K562 (cell line): ENCODE measurements around the gene ZNF148. TPM values are rescaled to one million over a fixed set of nuclear protein-coding genes. Genes with fewer than 3 reads are reported as not detected.

Experiments used
- ATAC-seq: fragments of 200-7000 bp; cut with Tn5 transposase; 3 replicates; pipeline ENCODE4 v1.9.1; 2020; ENCODE audit warnings: moderate library complexity
- BruUV-seq: library from RNA; stranded (reverse); fragments of 400-500 nt; replicated peaks from 2 replicates; lab custom pipeline; 2021; lab: Mats Ljungman, UMichigan
- CTCF ChIA-PET: fragments of 300-600 bp; formaldehyde crosslinking; extraction: SDS; loops from one replicate; lab custom pipeline; 2021; ENCODE audit warnings: low intra/inter-chr PET ratio; lab: Yijun Ruan, JAX
- POLR2A ChIA-PET: fragments of 300-600, 350-650 bp; sonication (Branson Sonifier 250); formaldehyde crosslinking; extraction: SDS; loops from one replicate; lab custom pipeline; 2021; ENCODE audit warnings: antibody characterized with exemption, inconsistent platforms; lab: Yijun Ruan, JAX
- DNase-seq, 4 experiments: peaks; one replicate each; pipeline versions ENCODE4 v3.0.0 to v3.0.0-alpha.2; 2011 to 2018; ENCODE audit warnings: low spot score in 3 of 4, mixed read lengths in 3 of 4; ENCODE audit errors: extremely low read depth in 1 of 4
- FAIRE-seq: peaks from 2 replicates; lab custom pipeline; 2011; peaks lifted over from hg19 to GRCh38; lab: Jason Lieb, UNC
- H2AFZ ChIP-seq: 2 replicates; pipeline ENCODE4 v1.6.0; 2011; ENCODE audit warnings: low read depth, low read length, control low read depth, inconsistent platforms
- H3K27ac ChIP-seq: fragments of 200-600 bp; 3 replicates; pipeline ENCODE4 v1.8.0; 2011; ENCODE audit warnings: low read depth, mild to moderate bottlenecking, control low read depth, inconsistent platforms, low read length, moderate library complexity, mixed read lengths; ENCODE audit errors: extremely low read depth
- H3K27me3 ChIP-seq, 2 experiments: fragments of 300-600 bp in 1 of 2; 2 replicates in 1 of 2; 3 replicates in 1 of 2; pipeline versions ENCODE4 v1.6.0 to v1.8.0; 2011; ENCODE audit warnings: inconsistent platforms in 2 of 2, low read length in 2 of 2, mild to moderate bottlenecking in 1 of 2, mixed read lengths in 1 of 2, moderate library complexity in 1 of 2; ENCODE audit not compliant: control insufficient read depth in 2 of 2, insufficient read depth in 2 of 2
- H3K36me3 ChIP-seq: fragments of 300-600 bp; 3 replicates; pipeline ENCODE4 v1.8.0; 2011; ENCODE audit warnings: mild to moderate bottlenecking, low read length, inconsistent platforms; ENCODE audit not compliant: control insufficient read depth, insufficient read depth
- H3K4me1 ChIP-seq, 2 experiments: fragments of 200-600 bp in 1 of 2; replicated peaks in 1 of 2; 2 replicates in 1 of 2; 3 replicates in 1 of 2; pipeline versions ENCODE4 v1.5.1 to v1.8.0; 2011; ENCODE audit warnings: inconsistent platforms in 2 of 2, low read length in 2 of 2, mild to moderate bottlenecking in 1 of 2, mixed read lengths in 1 of 2, moderate library complexity in 1 of 2; ENCODE audit not compliant: control insufficient read depth in 2 of 2, insufficient read depth in 2 of 2
- H3K4me2 ChIP-seq: 2 replicates; pipeline ENCODE4 v1.6.1; 2011; ENCODE audit warnings: low read length, control low read depth, inconsistent platforms, mixed read lengths; ENCODE audit not compliant: insufficient read depth
- H3K4me3 ChIP-seq: fragments of 200-600 bp; sonication (generic), shearing (Covaris generic); 2 replicates; pipeline ENCODE4 v1.5.1; 2016; ENCODE audit warnings: control low read depth, inconsistent platforms
- H3K79me2 ChIP-seq: fragments of 200-600 bp; 3 replicates; pipeline ENCODE4 v1.8.0; 2011; ENCODE audit warnings: low read length, inconsistent platforms; ENCODE audit not compliant: control insufficient read depth, insufficient read depth
- H3K9ac ChIP-seq, 2 experiments: 2 replicates each; pipeline versions ENCODE4 v1.6.0 to v1.6.1; 2011; ENCODE audit warnings: low read depth in 2 of 2, low read length in 2 of 2, control low read depth in 1 of 2, inconsistent platforms in 1 of 2, mild to moderate bottlenecking in 1 of 2, mixed read lengths in 1 of 2; ENCODE audit not compliant: insufficient read depth in 1 of 2
- H3K9me1 ChIP-seq: one replicate; pipeline ENCODE4 v1.6.0; 2011; ENCODE audit warnings: inconsistent platforms, mild to moderate bottlenecking, low read length, moderate library complexity; ENCODE audit not compliant: control insufficient read depth, insufficient read depth
- H3K9me3 ChIP-seq: replicated peaks from 2 replicates; pipeline ENCODE4 v1.5.1; 2011; ENCODE audit warnings: low read depth, low read length, inconsistent platforms; ENCODE audit not compliant: control insufficient read depth, insufficient read depth
- H4K20me1 ChIP-seq: replicated peaks from 2 replicates; pipeline ENCODE4 v1.6.1; 2011; ENCODE audit warnings: low read length, inconsistent platforms, mixed read lengths; ENCODE audit not compliant: control insufficient read depth, insufficient read depth
- BMI1 ChIP-seq: fragments of 150-350 bp; IDR thresholded peaks from 2 replicates; pipeline ENCODE4 v1.6.1; 2014; ENCODE audit warnings: low read length
- CC2D1A ChIP-seq: fragments of 450-650 bp; IDR thresholded peaks from 2 replicates; pipeline ENCODE4 v1.6.1; 2017; ENCODE audit warnings: mild to moderate bottlenecking
- CCAR2 ChIP-seq: fragments of 200-400 bp; formaldehyde crosslinking; IDR thresholded peaks from 2 replicates; pipeline ENCODE4 v1.6.1; 2017; ENCODE audit warnings: mild to moderate bottlenecking, low read depth, low read length
- CREB3L1 ChIP-seq: fragments of 450-650 bp; IDR thresholded peaks from 2 replicates; pipeline ENCODE4 v1.6.1; 2014; ENCODE audit warnings: low read depth, mild to moderate bottlenecking, moderate library complexity, borderline replicate concordance
- HDAC1 ChIP-seq, 2 experiments: fragments of 450-650 bp; IDR thresholded peaks; 2 replicates each; pipeline ENCODE4 v1.6.1; 2016 to 2017; ENCODE audit warnings: inconsistent platforms in 1 of 2, mild to moderate bottlenecking in 1 of 2, moderate library complexity in 1 of 2
- KDM2B ChIP-seq: fragments of 250-450 bp; sonication (Bioruptor Pico); IDR thresholded peaks from 2 replicates; pipeline ENCODE4 v1.8.0; 2021; ENCODE audit warnings: mild to moderate bottlenecking, moderate library complexity
- PRMT5 ChIP-seq: sonication (generic); formaldehyde crosslinking; IDR thresholded peaks from 2 replicates; pipeline ENCODE4 v1.5.0; 2020; ENCODE audit warnings: missing genetic modification reagents
- SIN3B ChIP-seq: fragments of 450-650 bp; IDR thresholded peaks from 2 replicates; pipeline ENCODE4 v1.6.1; 2017; ENCODE audit warnings: low read depth, mild to moderate bottlenecking, moderate library complexity
- SREBF2 ChIP-seq: sonication (generic); formaldehyde crosslinking; IDR thresholded peaks from 2 replicates; pipeline ENCODE4 v1.4.0; 2020; ENCODE audit warnings: mild to moderate bottlenecking, missing genetic modification reagents
- ZBTB7A ChIP-seq: IDR thresholded peaks from 2 replicates; pipeline ENCODE4 v1.6.1; 2011; ENCODE audit warnings: low read depth, mild to moderate bottlenecking, low read length, moderate library complexity, borderline replicate concordance; ENCODE audit not compliant: control insufficient read depth
- WGBS: fragments of 100-300 bp; shearing (Covaris generic); methylation state at CpG from one replicate; pipeline ENCODE4 v1.1.6; 2016; ENCODE audit warnings: low coverage, mixed read lengths; ENCODE audit not compliant: insufficient coverage; ENCODE audit errors: missing lambda C conversion rate; 5-methylcytosine and 5-hydroxymethylcytosine counted together
- in situ Hi-C: fragments of 300-500 bp; cut with MboI; formaldehyde crosslinking; loops from 4 replicates; pipeline ENCODE4 v1.15.0; 2018; ENCODE audit warnings: inconsistent platforms, mixed read lengths
- intact Hi-C: fragments of 100-400 bp; cut with micrococcal nuclease; formaldehyde crosslinking; loops from 2 replicates; pipeline ENCODE4 v1.14.2; 2022
- polyA plus RNA-seq, 8 experiments: library from polyadenylated mRNA; depleted of rRNA in 4 of 8; stranded (reverse) in 5 of 8; unstranded in 3 of 8; fragments of >200 nt; fragmentation: Nextera tagmentation in 2 of 8; fragmentation: Illumina TruSeq in 1 of 8; extraction: Ambion mirVana in 2 of 8; extraction: Trizol in 1 of 8; gene quantifications; 2 replicates each; pipeline versions ENCODE4 v1.2.1 to v1.2.3, GENCODE V29; 2011 to 2014; ENCODE audit warnings: inconsistent platforms in 1 of 8, missing spikeins in 1 of 8
- total RNA-seq, 7 experiments: library from RNA; depleted of rRNA in 6 of 7; stranded (reverse); fragments of >200 nt in 6 of 7; fragmentation: Illumina TruSeq in 2 of 7; extraction: Trizol in 2 of 7; gene quantifications; 2 replicates each; pipeline versions ENCODE4 v1.2.1 to v1.2.3, GENCODE V29; 2011 to 2021; ENCODE audit warnings: low replicate concordance in 1 of 7

ZNF148 gene
- total and polyA plus RNA-seq, 9 of the 15 experiments (the other 6 are each of a cell fraction or from before 2014, with no cell fraction given), result 2.7 to 15.1 (median 8.3) TPM

GRCh38 chr3:125318167-125318865 is 56.8 kb downstream of the ZNF148 start:
- Histone ChIP-seq H3K27ac (no peak overlapping the region), H3K9ac (no peak overlapping the region), H3K4me3 (no peak overlapping the region), H2AFZ (no peak overlapping the region), H3K9me1 (no peaks in the 10 kb centered on the region), H3K9me3 (no peaks in the 10 kb centered on the region), H4K20me1 (no peaks in the 10 kb centered on the region)
- DNase-seq, result no peak
- intact Hi-C loops (no loop called here), in situ Hi-C loops (no loop called here)
- CTCF ChIA-PET, result no interaction called here
- no peak for TF ChIP-seq CC2D1A
- TF ChIP-seq CREB3L1, result no peak
- no peak for TF ChIP-seq HDAC1 (IDR thresholded peaks at IDR 0.05)
- no peak for TF ChIP-seq ZBTB7A
- TF ChIP-seq BMI1, result no peak
- no peak for TF ChIP-seq SIN3B
- no peak for TF ChIP-seq KDM2B (CRISPR knock-in tag)
- TF ChIP-seq CCAR2, result no peak
- no peak for TF ChIP-seq PRMT5 (CRISPR knock-in tag)
- no peak for TF ChIP-seq SREBF2
- TF ChIP-seq, all 486 proteins: peak for 0
- no TSS peak for BruUV-seq
- Histone ChIP-seq H3K36me3 (peaks cover 5% of the 10 kb centered on the region), H3K27me3 (no peaks in the 10 kb centered on the region), H3K4me1 (no peaks in the 10 kb centered on the region), H3K4me2 (no peak overlapping the region), H3K79me2 (no peaks in the 10 kb centered on the region)
- WGBS, result 75% methylated on average over 2 of the region's 4 CpGs
- POLR2A ChIA-PET, result interaction anchor here (0.6 to 2.5 kb wide), 3 partner anchors 8 to 45 kb away, joined by 3 to 8 read pairs (median 3); no protein-coding TSS in a partner anchor
- FAIRE-seq (peak; percentile 11), ATAC-seq (no peak)
